ENCODE measurements around the gene URB1. TPM values are rescaled to one million over a fixed set of nuclear protein-coding genes. Genes with fewer than 3 reads are reported as not detected.
"Not testable (repeated sequence)": the region's sequence is repeated elsewhere in the genome, so short reads cannot be mapped to it uniquely, and the experiment has no call there.

URB1 gene
- polyA plus RNA-seq, 2 donors = 4.6 to 5.5 TPM

- Histone ChIP-seq H3K36me3 (ENCODE audit: control insufficient read depth in 2 of 2, insufficient read depth in 2 of 2, low read length in 1 of 2) (peaks cover 0 to 17% of the 10 kb centered on the region in 2 donors), H3K27ac (ENCODE audit: low read depth in 2 of 2, low read length in 1 of 2) (no peak overlapping the region), H3K9me3 (ENCODE audit: control insufficient read depth in 2 of 2, insufficient read depth in 1 of 2, low read depth in 1 of 2, low read length in 1 of 2) (no peaks in the 10 kb centered on the region), H3K4me1 (ENCODE audit: control insufficient read depth in 2 of 2, insufficient read depth in 2 of 2, low read length in 1 of 2) (peaks cover 0 to 2% of the 10 kb centered on the region in 2 donors), H3K4me3 (ENCODE audit: low read depth in 1 of 2, low read length in 2 of 2) (no peak overlapping the region), H3K27me3 (ENCODE audit: control insufficient read depth in 1 of 2, insufficient read depth in 2 of 2, low read length in 2 of 2) (no peaks in the 10 kb centered on the region)
- 74 to 79% methylated on average over 7 of the region's 7 CpGs for WGBS, 2 donors
Observed at GRCh38 chr21:32377991-32378390, 14.8 kb downstream of the URB1 start.

- WGBS, 2 donors = 93 to 95% methylated on average over 8 of the region's 8 CpGs
- Histone ChIP-seq H3K36me3 (ENCODE audit: control insufficient read depth in 2 of 2, insufficient read depth in 2 of 2, low read length in 1 of 2) (peaks cover 0 to 15% of the 10 kb centered on the region in 2 donors), H3K27ac (ENCODE audit: low read depth in 2 of 2, low read length in 1 of 2) (no peak overlapping the region), H3K4me1 (ENCODE audit: control insufficient read depth in 2 of 2, insufficient read depth in 2 of 2, low read length in 1 of 2) (peaks cover 0 to 1% of the 10 kb centered on the region in 2 donors), H3K27me3 (ENCODE audit: control insufficient read depth in 1 of 2, insufficient read depth in 2 of 2, low read length in 2 of 2) (no peaks in the 10 kb centered on the region), H3K9me3 (ENCODE audit: control insufficient read depth in 2 of 2, insufficient read depth in 1 of 2, low read depth in 1 of 2, low read length in 1 of 2) (no peaks in the 10 kb centered on the region), H3K4me3 (ENCODE audit: low read depth in 1 of 2, low read length in 2 of 2) (no peak overlapping the region)
Observed at GRCh38 chr21:32377506-32377905, 15.3 kb downstream of the URB1 start.

- Histone ChIP-seq H3K9me3 (ENCODE audit: control insufficient read depth in 2 of 2, insufficient read depth in 1 of 2, low read depth in 1 of 2, low read length in 1 of 2) (no peaks in the 10 kb centered on the region), H3K4me3 (ENCODE audit: low read depth in 1 of 2, low read length in 2 of 2) (no peak overlapping the region), H3K4me1 (ENCODE audit: control insufficient read depth in 2 of 2, insufficient read depth in 2 of 2, low read length in 1 of 2) (no peaks in the 10 kb centered on the region), H3K27ac (ENCODE audit: low read depth in 2 of 2, low read length in 1 of 2) (peak overlapping the region in 1 of 2 donors; percentile 22), H3K27me3 (ENCODE audit: control insufficient read depth in 1 of 2, insufficient read depth in 2 of 2, low read length in 2 of 2) (no peaks in the 10 kb centered on the region), H3K36me3 (ENCODE audit: control insufficient read depth in 2 of 2, insufficient read depth in 2 of 2, low read length in 1 of 2) (peaks cover 0 to 15% of the 10 kb centered on the region in 2 donors)
- WGBS, 2 donors = 33 to 48% methylated on average over 3 of the region's 3 CpGs
Observed at GRCh38 chr21:32372755-32373154, 20.1 kb downstream of the URB1 start.

GRCh38 chr21:32371913-32372314 is 20.9 kb downstream of the URB1 start:
- Histone ChIP-seq H3K4me3 (ENCODE audit: low read depth in 1 of 2, low read length in 2 of 2) (no peak overlapping the region), H3K9me3 (ENCODE audit: control insufficient read depth in 2 of 2, insufficient read depth in 1 of 2, low read depth in 1 of 2, low read length in 1 of 2) (no peaks in the 10 kb centered on the region), H3K36me3 (ENCODE audit: control insufficient read depth in 2 of 2, insufficient read depth in 2 of 2, low read length in 1 of 2) (peaks cover under 1 to 16% of the 10 kb centered on the region in 2 donors), H3K27ac (ENCODE audit: low read depth in 2 of 2, low read length in 1 of 2) (peak overlapping the region; percentile 81 to 83), H3K4me1 (ENCODE audit: control insufficient read depth in 2 of 2, insufficient read depth in 2 of 2, low read length in 1 of 2) (no peaks in the 10 kb centered on the region), H3K27me3 (ENCODE audit: control insufficient read depth in 1 of 2, insufficient read depth in 2 of 2, low read length in 2 of 2) (no peaks in the 10 kb centered on the region)
- WGBS, 2 donors = 31 to 39% methylated on average over 6 of the region's 6 CpGs

DNA sequence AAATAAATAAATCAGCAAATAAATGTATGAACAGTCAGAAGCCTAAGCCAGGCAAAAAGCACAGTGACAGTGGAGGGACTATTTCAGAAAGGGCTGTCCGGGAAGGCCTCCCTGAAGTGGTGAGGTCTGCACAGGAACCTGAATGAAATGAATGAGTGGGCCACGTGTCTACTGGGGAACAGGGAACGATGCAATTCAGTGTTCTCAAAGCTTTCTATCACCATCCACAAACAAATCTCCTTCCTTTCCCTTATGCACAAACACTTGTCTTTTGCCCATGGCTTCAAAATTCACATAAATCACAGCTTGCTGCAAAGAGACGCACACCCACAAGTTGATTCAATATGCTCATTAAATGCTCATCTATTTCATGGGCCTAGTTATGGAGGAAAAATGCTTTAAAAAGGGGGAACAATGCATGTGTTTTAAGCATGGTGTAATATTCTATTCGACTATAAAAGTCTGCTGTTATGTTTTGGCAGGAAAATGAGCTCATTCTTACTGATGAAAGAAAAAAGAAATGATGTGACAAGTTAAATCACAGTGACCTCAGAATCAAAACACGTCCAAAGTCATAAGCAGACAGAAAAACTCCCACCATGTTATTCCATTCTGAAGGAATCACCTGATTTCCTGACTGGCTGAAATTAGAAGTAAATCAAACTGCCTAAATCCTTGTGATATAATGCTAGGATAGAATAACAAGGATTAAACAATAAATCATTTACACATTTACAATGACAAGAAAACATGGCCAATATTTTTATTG is 21.6 kb downstream of the URB1 start:
- H3K27me3 ChIP-seq (ENCODE audit: control insufficient read depth in 1 of 2, insufficient read depth in 2 of 2, low read length in 2 of 2) = no peaks in the 10 kb centered on the region
- H3K36me3 ChIP-seq (ENCODE audit: control insufficient read depth in 2 of 2, insufficient read depth in 2 of 2, low read length in 1 of 2) = peaks cover 8 to 22% of the 10 kb centered on the region in 2 donors
- peak overlapping the region; percentile 27 to 63 for H3K27ac ChIP-seq (ENCODE audit: low read depth in 2 of 2, low read length in 1 of 2)
- H3K9me3 ChIP-seq (ENCODE audit: control insufficient read depth in 2 of 2, insufficient read depth in 1 of 2, low read depth in 1 of 2, low read length in 1 of 2) = no peaks in the 10 kb centered on the region
- no peak overlapping the region for H3K4me3 ChIP-seq (ENCODE audit: low read depth in 1 of 2, low read length in 2 of 2)
- H3K4me1 ChIP-seq (ENCODE audit: control insufficient read depth in 2 of 2, insufficient read depth in 2 of 2, low read length in 1 of 2) = no peaks in the 10 kb centered on the region
- 57 to 64% methylated on average over 6 of the region's 6 CpGs for WGBS, 2 donors

- not testable (repeated sequence) for H3K27ac ChIP-seq (ENCODE audit: low read depth in 2 of 2, low read length in 1 of 2); H3K9me3 ChIP-seq (ENCODE audit: control insufficient read depth in 2 of 2, insufficient read depth in 1 of 2, low read depth in 1 of 2, low read length in 1 of 2); H3K4me1 ChIP-seq (ENCODE audit: control insufficient read depth in 2 of 2, insufficient read depth in 2 of 2, low read length in 1 of 2); H3K4me3 ChIP-seq (ENCODE audit: low read depth in 1 of 2, low read length in 2 of 2); H3K27me3 ChIP-seq (ENCODE audit: control insufficient read depth in 1 of 2, insufficient read depth in 2 of 2, low read length in 2 of 2)
- 71 to 91% methylated on average over 1 of the region's 1 CpG for WGBS, 2 donors
- H3K36me3 ChIP-seq (ENCODE audit: control insufficient read depth in 2 of 2, insufficient read depth in 2 of 2, low read length in 1 of 2) = peaks cover 8 to 29% of the 10 kb centered on the region in 2 donors
Observed at GRCh38 chr21:32368961-32369360, 23.9 kb downstream of the URB1 start.

DNA sequence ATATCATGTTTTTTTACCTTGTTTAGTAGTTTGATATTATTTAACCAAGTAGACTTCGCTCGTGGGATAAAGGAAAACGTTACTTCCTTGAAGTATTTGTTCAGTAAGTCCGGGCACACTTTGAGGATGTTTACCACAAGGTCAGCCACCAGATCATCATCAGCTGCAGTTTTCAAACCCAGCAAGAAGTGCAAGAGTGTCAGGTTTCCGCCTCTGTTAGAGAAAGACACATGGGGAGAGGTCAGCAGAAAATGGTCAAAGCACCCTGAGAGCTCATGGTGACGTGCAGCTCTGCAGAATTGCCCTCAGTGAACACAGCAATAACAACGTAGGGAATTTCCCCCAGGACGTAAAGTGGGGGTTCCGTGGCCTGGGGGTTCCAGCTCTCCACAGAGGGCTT is 24.4 kb downstream of the URB1 start:
- peaks cover 8 to 29% of the 10 kb centered on the region in 2 donors for H3K36me3 ChIP-seq (ENCODE audit: control insufficient read depth in 2 of 2, insufficient read depth in 2 of 2, low read length in 1 of 2)

GRCh38 chr21:32367158-32367557 is 25.7 kb downstream of the URB1 start:
- Histone ChIP-seq H3K9me3 (ENCODE audit: control insufficient read depth in 2 of 2, insufficient read depth in 1 of 2, low read depth in 1 of 2, low read length in 1 of 2) (no peaks in the 10 kb centered on the region), H3K36me3 (ENCODE audit: control insufficient read depth in 2 of 2, insufficient read depth in 2 of 2, low read length in 1 of 2) (peaks cover 8 to 37% of the 10 kb centered on the region in 2 donors), H3K27ac (ENCODE audit: low read depth in 2 of 2, low read length in 1 of 2) (no peak overlapping the region), H3K27me3 (ENCODE audit: control insufficient read depth in 1 of 2, insufficient read depth in 2 of 2, low read length in 2 of 2) (no peaks in the 10 kb centered on the region), H3K4me1 (ENCODE audit: control insufficient read depth in 2 of 2, insufficient read depth in 2 of 2, low read length in 1 of 2) (peaks cover 0 to 4% of the 10 kb centered on the region in 2 donors), H3K4me3 (ENCODE audit: low read depth in 1 of 2, low read length in 2 of 2) (no peak overlapping the region)
- WGBS, 2 donors = 91 to 100% methylated on average over 1 of the region's 1 CpG

More for the DNA sequence above, 24.4 kb downstream of the URB1 start:
- no peak overlapping the region for H3K27ac ChIP-seq (ENCODE audit: low read depth in 2 of 2, low read length in 1 of 2)
- 81 to 82% methylated on average over 9 of the region's 9 CpGs for WGBS, 2 donors
- peaks cover 0 to 4% of the 10 kb centered on the region in 2 donors for H3K4me1 ChIP-seq (ENCODE audit: control insufficient read depth in 2 of 2, insufficient read depth in 2 of 2, low read length in 1 of 2)
- H3K27me3 ChIP-seq (ENCODE audit: control insufficient read depth in 1 of 2, insufficient read depth in 2 of 2, low read length in 2 of 2) = no peaks in the 10 kb centered on the region
- H3K4me3 ChIP-seq (ENCODE audit: low read depth in 1 of 2, low read length in 2 of 2) = no peak overlapping the region
- no peaks in the 10 kb centered on the region for H3K9me3 ChIP-seq (ENCODE audit: control insufficient read depth in 2 of 2, insufficient read depth in 1 of 2, low read depth in 1 of 2, low read length in 1 of 2)

DNA sequence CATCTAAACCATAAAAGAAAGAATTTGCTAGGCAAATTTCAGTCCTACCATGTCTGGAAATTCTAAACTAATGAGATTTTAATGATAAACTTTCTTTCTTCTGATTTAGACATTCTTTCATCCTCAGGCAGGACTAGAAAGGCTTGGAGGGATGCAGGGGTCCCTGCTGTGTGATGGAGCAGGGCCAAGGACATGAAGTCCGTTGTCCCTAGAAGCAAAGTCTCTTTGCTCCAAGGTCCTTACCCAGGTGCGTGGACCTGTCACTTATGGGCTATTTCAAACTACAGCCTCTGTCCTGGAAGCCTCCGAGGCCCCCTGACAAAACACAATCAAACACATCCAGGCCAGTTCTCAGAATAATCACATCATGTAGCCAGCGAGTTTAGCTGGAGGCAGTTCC is 26.6 kb downstream of the URB1 start:
- Histone ChIP-seq H3K36me3 (ENCODE audit: control insufficient read depth in 2 of 2, insufficient read depth in 2 of 2, low read length in 1 of 2) (peaks cover 8 to 42% of the 10 kb centered on the region in 2 donors), H3K4me3 (ENCODE audit: low read depth in 1 of 2, low read length in 2 of 2) (no peak overlapping the region), H3K27ac (ENCODE audit: low read depth in 2 of 2, low read length in 1 of 2) (no peak overlapping the region), H3K27me3 (ENCODE audit: control insufficient read depth in 1 of 2, insufficient read depth in 2 of 2, low read length in 2 of 2) (no peaks in the 10 kb centered on the region), H3K4me1 (ENCODE audit: control insufficient read depth in 2 of 2, insufficient read depth in 2 of 2, low read length in 1 of 2) (peaks cover 0 to 4% of the 10 kb centered on the region in 2 donors), H3K9me3 (ENCODE audit: control insufficient read depth in 2 of 2, insufficient read depth in 1 of 2, low read depth in 1 of 2, low read length in 1 of 2) (no peaks in the 10 kb centered on the region)
- WGBS, 2 donors = 87 to 90% methylated on average over 4 of the region's 4 CpGs

DNA sequence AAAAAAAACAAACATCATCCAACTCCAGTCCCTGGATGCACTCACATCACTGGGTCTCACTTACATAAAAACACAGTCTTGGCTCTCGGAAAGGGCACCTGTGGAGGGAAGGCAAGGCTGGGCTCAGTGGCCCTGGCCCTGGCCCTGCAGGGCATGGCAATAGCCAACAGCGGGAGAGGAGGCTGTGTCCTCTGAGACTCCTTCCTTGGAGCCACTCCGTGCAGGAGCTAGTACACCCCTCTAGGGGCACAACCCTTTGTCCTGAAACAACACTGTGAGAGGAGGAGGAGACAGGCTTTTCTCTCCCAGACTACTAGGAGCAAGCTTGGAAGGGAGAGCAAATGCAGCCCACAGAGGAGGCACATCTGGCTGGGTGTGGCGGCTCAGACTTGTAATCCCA is 28.0 kb downstream of the URB1 start:
- no peaks in the 10 kb centered on the region for H3K27me3 ChIP-seq (ENCODE audit: control insufficient read depth in 1 of 2, insufficient read depth in 2 of 2, low read length in 2 of 2)
- peaks cover 16 to 43% of the 10 kb centered on the region in 2 donors for H3K36me3 ChIP-seq (ENCODE audit: control insufficient read depth in 2 of 2, insufficient read depth in 2 of 2, low read length in 1 of 2)
- H3K4me1 ChIP-seq (ENCODE audit: control insufficient read depth in 2 of 2, insufficient read depth in 2 of 2, low read length in 1 of 2) = peaks cover 2 to 7% of the 10 kb centered on the region in 2 donors
- no peaks in the 10 kb centered on the region for H3K9me3 ChIP-seq (ENCODE audit: control insufficient read depth in 2 of 2, insufficient read depth in 1 of 2, low read depth in 1 of 2, low read length in 1 of 2)
- no peak overlapping the region for H3K4me3 ChIP-seq (ENCODE audit: low read depth in 1 of 2, low read length in 2 of 2)
- H3K27ac ChIP-seq (ENCODE audit: low read depth in 2 of 2, low read length in 1 of 2) = peak overlapping the region; percentile 56 to 72
- WGBS, 2 donors = 52 to 70% methylated on average over 4 of the region's 4 CpGs
